ENCODE data around the gene MGAT4C.

MGAT4C gene

DNA sequence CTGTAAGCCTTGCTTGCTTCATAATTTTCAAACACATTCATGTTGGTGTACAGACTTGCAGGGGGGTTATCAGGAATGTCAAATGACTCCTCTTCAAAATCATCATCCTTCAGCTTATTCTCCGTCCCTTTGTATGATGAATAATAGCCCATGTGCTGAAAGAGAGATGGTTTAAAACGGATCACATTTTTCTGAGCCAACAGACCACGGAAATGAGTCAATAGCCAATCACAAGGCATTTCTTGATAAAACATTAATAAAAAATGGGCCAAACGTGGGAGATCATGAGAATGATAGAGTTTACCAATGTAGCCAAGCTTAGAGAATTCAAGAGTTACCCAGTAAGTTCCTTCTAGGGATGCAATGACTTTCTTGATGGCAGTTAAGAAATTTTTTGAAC, 276.6 kb downstream of the MGAT4C start:
- no peak for DNase-seq (ENCODE audit: low read depth in 2 of 2)

- no peak for DNase-seq (ENCODE audit: low read depth in 2 of 2)
Observed at GRCh38 chr12:85975716-85976115, 280.5 kb downstream of the MGAT4C start.

DNA sequence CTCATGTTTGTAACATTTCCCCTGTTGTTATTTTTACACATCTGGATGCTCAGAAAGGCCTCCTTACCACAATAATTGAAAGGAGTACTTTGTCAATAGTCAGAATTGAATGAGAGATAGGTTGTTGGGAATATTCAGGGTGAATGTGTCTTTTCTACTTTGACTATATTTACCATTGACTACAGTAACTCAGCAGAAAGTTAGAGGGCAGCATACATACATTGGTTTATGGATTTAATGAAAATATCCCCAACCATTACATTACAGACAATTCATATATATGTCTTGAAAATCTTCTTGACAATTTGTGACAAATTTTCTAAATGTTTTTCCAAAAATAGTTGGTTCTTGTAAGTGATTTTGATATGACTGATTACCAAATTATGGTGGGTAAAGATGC, 284.4 kb downstream of the MGAT4C start:
- no peak for DNase-seq (ENCODE audit: low read depth in 2 of 2)

DNA sequence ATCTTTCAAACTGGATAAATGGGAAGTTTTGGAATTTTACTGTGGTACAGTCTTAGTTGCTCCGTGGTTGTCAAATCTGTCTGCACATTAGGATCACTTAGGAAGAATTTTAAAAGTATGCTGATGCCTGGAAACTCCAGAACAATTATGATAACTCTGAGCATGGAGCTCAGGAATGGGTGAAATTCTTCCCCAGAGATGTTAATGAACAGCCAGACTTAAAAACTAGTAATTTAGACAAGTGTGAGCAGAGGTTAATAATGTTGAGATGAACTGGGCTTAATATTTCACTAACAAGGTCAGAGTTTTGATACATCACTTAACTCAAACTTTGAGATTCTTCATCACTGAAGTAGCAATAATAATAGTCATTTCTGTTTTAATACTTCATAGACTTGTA, 287.6 kb downstream of the MGAT4C start:
- no peak for DNase-seq (ENCODE audit: low read depth in 2 of 2)

DNA sequence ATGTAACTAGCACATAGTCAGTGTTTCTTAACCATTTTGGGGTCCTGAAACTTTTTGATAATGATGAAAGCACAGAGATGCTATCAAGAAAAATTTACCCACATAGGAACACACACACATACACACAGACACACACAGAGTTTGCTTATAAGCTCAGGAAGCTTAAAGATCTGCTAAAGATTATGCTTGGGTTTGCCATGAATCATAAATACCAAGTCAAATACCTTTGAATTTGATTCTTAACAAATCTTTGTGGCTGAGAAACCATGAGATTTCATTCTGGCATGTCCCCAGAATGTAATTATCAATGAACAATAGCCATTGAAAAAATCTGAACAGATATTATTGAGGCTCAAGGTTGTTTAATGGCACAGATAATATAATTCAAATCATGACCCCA, 292.9 kb downstream of the MGAT4C start:
- no peak for DNase-seq (ENCODE audit: low read depth in 2 of 2)

- DNase-seq (ENCODE audit: low read depth in 2 of 2), result no peak
Observed at GRCh38 chr12:85956081-85956480, 300.1 kb downstream of the MGAT4C start.

- DNase-seq (ENCODE audit: low read depth in 2 of 2), result no peak
Observed at GRCh38 chr12:85955127-85955526, 301.1 kb downstream of the MGAT4C start.

DNA sequence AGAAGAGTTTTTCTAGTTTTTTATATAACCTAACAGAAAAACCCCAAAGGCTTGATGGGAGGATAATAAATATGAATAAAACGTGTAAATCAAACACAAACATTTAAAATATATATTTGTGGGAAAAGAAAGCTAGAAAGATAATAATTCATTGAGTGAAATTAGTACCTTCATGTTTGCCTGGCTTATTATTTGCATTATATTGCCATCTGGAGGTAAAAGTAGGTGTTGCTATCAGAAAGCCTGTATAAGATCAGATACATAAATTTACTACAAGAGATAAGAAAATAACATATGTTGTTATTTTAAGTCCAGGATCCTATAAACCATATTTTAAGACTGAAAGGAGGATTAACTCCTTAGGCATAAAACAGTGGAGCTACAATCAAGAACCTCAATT, 304.4 kb downstream of the MGAT4C start:
- no peak for DNase-seq (ENCODE audit: low read depth in 2 of 2)

GRCh38 chr12:85949253-85949652, 306.9 kb downstream of the MGAT4C start:
- DNase-seq (ENCODE audit: low read depth in 2 of 2), result no peak

DNA sequence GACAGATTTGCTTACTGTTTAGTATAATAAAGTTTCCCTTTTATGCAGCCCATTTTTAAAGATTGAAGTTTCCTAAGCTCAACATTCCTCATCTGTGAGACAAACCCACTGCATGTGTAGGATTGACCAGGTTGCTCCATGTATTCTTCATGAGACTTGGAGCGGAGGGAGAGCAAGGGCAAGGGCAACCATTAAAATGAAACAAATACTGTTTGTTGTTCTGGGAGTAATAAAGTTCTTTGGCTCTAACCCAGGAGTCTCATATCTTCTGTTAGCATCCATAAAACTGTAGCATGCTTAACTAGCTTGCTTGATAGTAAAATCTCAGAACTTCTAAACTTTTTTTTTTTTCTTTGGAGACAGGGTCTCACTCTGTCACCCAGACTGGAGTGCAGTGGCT, 307.9 kb downstream of the MGAT4C start:
- DNase-seq (ENCODE audit: low read depth in 2 of 2), result no peak

DNA sequence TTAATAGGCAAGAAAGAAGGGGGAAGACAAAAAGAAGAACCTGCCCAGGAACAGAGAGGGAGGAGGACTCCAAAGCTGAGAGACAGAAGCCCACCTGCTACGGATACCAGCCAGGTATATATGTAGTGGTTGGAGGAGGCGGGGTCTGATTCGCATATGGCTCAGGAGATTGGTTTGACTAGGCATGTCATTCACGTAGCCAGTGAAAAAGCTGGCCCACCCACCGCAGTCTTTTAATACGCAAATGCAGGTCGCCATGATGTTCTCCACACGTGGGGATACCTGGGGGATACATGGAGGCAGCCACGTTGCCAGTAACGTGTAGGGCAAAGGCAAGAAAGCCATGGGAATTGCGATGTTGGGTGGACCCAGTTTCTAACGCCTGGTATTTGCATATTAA, 308.9 kb downstream of the MGAT4C start:
- no peak for DNase-seq (ENCODE audit: low read depth in 2 of 2)

- no peak for DNase-seq (ENCODE audit: low read depth in 2 of 2)
Observed at GRCh38 chr12:85946375-85946774, 309.8 kb downstream of the MGAT4C start.

GRCh38 chr12:85927166-85927565, 329.0 kb downstream of the MGAT4C start:
- no peak for DNase-seq (ENCODE audit: low read depth in 2 of 2)

- DNase-seq (ENCODE audit: low read depth in 2 of 2), result no peak
Observed at GRCh38 chr12:85923767-85924331, 332.3 kb downstream of the MGAT4C start.

GRCh38 chr12:85920324-85920947, 335.8 kb downstream of the MGAT4C start:
- no peak for DNase-seq (ENCODE audit: low read depth in 2 of 2)

Measured in stimulated activated CD8-positive, alpha-beta memory T cell treated with anti-CD3 and anti-CD28 coated beads, Interleukin-7, amount 100 ng/mL, for 1 hour (primary cell).